Tibial nerve (tissue), 4 donors: Measurements from ENCODE around the gene RPS4Y1.

Experiments
- CTCF ChIP-seq, 5 experiments: fragments of 200-600 bp in 3 of 5; fragments of 450-650 bp in 2 of 5; sonication (generic) in 3 of 5; IDR thresholded peaks; one replicate each; pipeline ENCODE4 v1.5.1; 2016 to 2019; ENCODE audit warnings: antibody characterized with exemption in 5 of 5, mild to moderate bottlenecking in 3 of 5, moderate library complexity in 2 of 5
- EP300 ChIP-seq, 2 donors: sonication (generic); formaldehyde crosslinking; IDR thresholded peaks; one replicate each; pipeline ENCODE4 v1.6.1; 2017; ENCODE audit warnings: antibody characterized with exemption in 2 of 2, mild to moderate bottlenecking in 1 of 2

- TF ChIP-seq CTCF (IDR thresholded peaks at IDR 0.05) = no peak
- TF ChIP-seq EP300 (IDR thresholded peaks at IDR 0.05) = no peak
Observed at GRCh38 chrY:2859782-2860181, 18.4 kb downstream of the RPS4Y1 start.
